H1 (cell line): ENCODE data around the gene CCDC180. TPM values are rescaled to one million over a fixed set of nuclear protein-coding genes. Genes with fewer than 3 reads are reported as not detected.

Experiments
- CTCF ChIA-PET: fragments of 300-600 bp; sonication (Branson Sonifier 250); formaldehyde crosslinking; loops from one replicate; lab custom pipeline; 2021; ENCODE audit not compliant: partially characterized antibody; lab: Charles Lee
- POLR2A ChIA-PET: fragments of 300-600 bp; sonication (Branson Sonifier 250); formaldehyde crosslinking; loops from one replicate; lab custom pipeline; 2021; ENCODE audit warnings: inconsistent platforms; ENCODE audit not compliant: partially characterized antibody; lab: Charles Lee
- DNase-seq, 2 experiments: peaks; one replicate each; pipeline versions ENCODE4 v3.0.0 to v3.0.0-alpha.2; 2010 to 2022; ENCODE audit warnings: low spot score in 2 of 2, low read depth in 1 of 2, mixed read lengths in 1 of 2
- FAIRE-seq: peaks from 2 replicates; lab custom pipeline; 2011; peaks lifted over from hg19 to GRCh38; lab: Jason Lieb, UNC
- H2AFZ ChIP-seq: 2 replicates; pipeline ENCODE4 v1.8.1; 2012; ENCODE audit warnings: low read length, inconsistent platforms
- H2AK5ac ChIP-seq: 2 replicates; pipeline ENCODE4 v1.6.1; 2013; ENCODE audit warnings: low read depth, low read length
- H2BK120ac ChIP-seq: replicated peaks from 2 replicates; pipeline ENCODE3; 2013; ENCODE audit warnings: low read depth, low read length, inconsistent platforms
- H2BK12ac ChIP-seq: 2 replicates; pipeline ENCODE4 v1.6.1; 2013; ENCODE audit warnings: low read depth, low read length
- H2BK15ac ChIP-seq: 2 replicates; pipeline ENCODE4 v1.6.1; 2013; ENCODE audit warnings: low read length
- H2BK20ac ChIP-seq: 2 replicates; pipeline ENCODE4 v1.6.1; 2013; ENCODE audit warnings: low read length
- H2BK5ac ChIP-seq: 2 replicates; pipeline ENCODE4 v1.6.1; 2013; ENCODE audit warnings: low read depth, low read length
- H3K14ac ChIP-seq: 2 replicates; pipeline ENCODE4 v1.6.1; 2013; ENCODE audit warnings: inconsistent platforms; ENCODE audit not compliant: insufficient read length
- H3K18ac ChIP-seq: 2 replicates; pipeline ENCODE4 v1.6.1; 2013; ENCODE audit warnings: low read length; ENCODE audit errors: extremely low read depth
- H3K23ac ChIP-seq: 2 replicates; pipeline ENCODE4 v1.6.1; 2013; ENCODE audit warnings: inconsistent platforms; ENCODE audit not compliant: insufficient read length
- H3K23me2 ChIP-seq: 2 replicates; pipeline ENCODE4 v1.6.1; 2013; ENCODE audit warnings: low read depth, low read length
- H3K27ac ChIP-seq: 2 replicates; pipeline ENCODE4 v1.6.1; 2011; ENCODE audit warnings: low read depth, low read length, inconsistent platforms
- H3K27me3 ChIP-seq, 4 experiments: replicated peaks in 1 of 4; 1 replicate in 1 of 4; 2 replicates in 3 of 4; pipeline versions ENCODE4 v1.6.1 to v1.8.1; 2011 to 2013; ENCODE audit warnings: low read length in 3 of 4, mild to moderate bottlenecking in 3 of 4, inconsistent platforms in 2 of 4, mixed read lengths in 2 of 4, moderate library complexity in 1 of 4; ENCODE audit not compliant: control insufficient read depth in 3 of 4, insufficient read depth in 3 of 4; ENCODE audit errors: extremely low read depth in 1 of 4
- H3K36me3 ChIP-seq, 4 experiments: 2 replicates each; pipeline versions ENCODE4 v1.6.1 to v1.8.1; 2011 to 2013; ENCODE audit warnings: mild to moderate bottlenecking in 4 of 4, low read length in 3 of 4, moderate library complexity in 2 of 4, control low read depth in 1 of 4, inconsistent platforms in 1 of 4; ENCODE audit not compliant: insufficient read depth in 4 of 4, control insufficient read depth in 2 of 4
- H3K4ac ChIP-seq: replicated peaks from 2 replicates; pipeline ENCODE3; 2013; ENCODE audit warnings: low read length, low read depth, mixed read lengths, inconsistent platforms; ENCODE audit not compliant: insufficient read length
- H3K4me1 ChIP-seq, 4 experiments: replicated peaks in 1 of 4; 1 replicate in 1 of 4; 2 replicates in 3 of 4; pipeline versions ENCODE4 v1.6.1 to v1.8.1; 2011 to 2013; ENCODE audit warnings: low read length in 3 of 4, inconsistent platforms in 2 of 4, mixed read lengths in 1 of 4; ENCODE audit not compliant: insufficient read depth in 4 of 4, control insufficient read depth in 3 of 4
- H3K4me2 ChIP-seq, 2 experiments: 2 replicates each; pipeline versions ENCODE4 v1.6.1 to v1.8.1; 2011 to 2013; ENCODE audit warnings: low read depth in 2 of 2, low read length in 2 of 2, control low read depth in 1 of 2, inconsistent platforms in 1 of 2, mild to moderate bottlenecking in 1 of 2; ENCODE audit not compliant: insufficient read depth in 1 of 2
- H3K4me3 ChIP-seq, 4 experiments: fragments of 200-600, 300-600 bp in 1 of 4; sonication (generic), shearing (Covaris generic), sonication (Bioruptor Twin) in 1 of 4; 2 replicates each; pipeline versions ENCODE4 v1.5.1 to v1.8.1; 2011 to 2016; ENCODE audit warnings: low read length in 4 of 4, low read depth in 3 of 4, control low read depth in 2 of 4, inconsistent platforms in 2 of 4, mild to moderate bottlenecking in 2 of 4, mixed read lengths in 1 of 4, moderate library complexity in 1 of 4; ENCODE audit not compliant: insufficient read depth in 2 of 4; ENCODE audit errors: extremely low read depth in 1 of 4
- H3K56ac ChIP-seq: replicated peaks from 2 replicates; pipeline ENCODE3; 2013; ENCODE audit warnings: low read depth, mild to moderate bottlenecking, mixed read lengths, low read length, inconsistent platforms; ENCODE audit not compliant: insufficient read length
- H3K79me1 ChIP-seq: 2 replicates; pipeline ENCODE4 v1.6.1; 2013; ENCODE audit warnings: low read depth, low read length, control low read depth
- H3K79me2 ChIP-seq, 2 experiments: 2 replicates each; pipeline versions ENCODE4 v1.6.1 to v1.8.1; 2012 to 2013; ENCODE audit warnings: low read length in 2 of 2, mild to moderate bottlenecking in 2 of 2, inconsistent platforms in 1 of 2; ENCODE audit not compliant: insufficient read depth in 2 of 2, control insufficient read depth in 1 of 2
- H3K9ac ChIP-seq, 4 experiments: replicated peaks in 1 of 4; 1 replicate in 1 of 4; 2 replicates in 3 of 4; pipeline versions ENCODE4 v1.6.1 to v1.8.1; 2011 to 2013; ENCODE audit warnings: low read depth in 3 of 4, low read length in 3 of 4, control low read depth in 2 of 4, mild to moderate bottlenecking in 2 of 4, moderate library complexity in 2 of 4, inconsistent platforms in 1 of 4; ENCODE audit errors: extremely low read depth in 1 of 4
- H3K9me3 ChIP-seq, 2 experiments: 2 replicates each; pipeline versions ENCODE4 v1.6.1 to v1.8.1; 2012 to 2013; ENCODE audit warnings: mild to moderate bottlenecking in 2 of 2, moderate library complexity in 2 of 2, control low read depth in 1 of 2, inconsistent platforms in 1 of 2, low read depth in 1 of 2, low read length in 1 of 2, mixed read lengths in 1 of 2; ENCODE audit not compliant: insufficient read depth in 2 of 2
- H4K20me1 ChIP-seq, 2 experiments: replicated peaks in 1 of 2; 2 replicates each; pipeline versions ENCODE3 to v1.8.1; 2011 to 2013; ENCODE audit warnings: inconsistent platforms in 2 of 2, low read length in 2 of 2, mild to moderate bottlenecking in 1 of 2; ENCODE audit not compliant: insufficient read depth in 2 of 2, control insufficient read depth in 1 of 2
- H4K5ac ChIP-seq: 2 replicates; pipeline ENCODE4 v1.6.1; 2013; ENCODE audit warnings: low read length, low read depth, mixed read lengths, inconsistent platforms; ENCODE audit not compliant: insufficient read length
- H4K8ac ChIP-seq: 2 replicates; pipeline ENCODE4 v1.8.0; 2013; ENCODE audit warnings: mild to moderate bottlenecking, moderate library complexity, low read length, inconsistent platforms; ENCODE audit not compliant: insufficient read depth; ENCODE audit errors: extremely low read depth
- H4K91ac ChIP-seq: replicated peaks from 2 replicates; pipeline ENCODE3; 2013; ENCODE audit warnings: low read length, mixed read lengths, inconsistent platforms; ENCODE audit not compliant: insufficient read length
- BRCA1 ChIP-seq: IDR thresholded peaks from 2 replicates; pipeline ENCODE4 v1.6.1; 2012; ENCODE audit warnings: low read depth, low read length, improper control_type of control experiment
- CBX5 ChIP-seq: fragments of 300-800, 300-1000 bp; sonication (generic); IDR thresholded peaks from 2 replicates; pipeline ENCODE4 v1.7.1; 2016; ENCODE audit warnings: antibody characterized with exemption, low read length, low read depth
- CTCF ChIP-seq, 3 experiments: IDR thresholded peaks; 1 replicate in 2 of 3; 2 replicates in 1 of 3; pipeline versions ENCODE4 v1.5.1 to v1.6.1; 2011; ENCODE audit warnings: low read length in 3 of 3, mild to moderate bottlenecking in 3 of 3, inconsistent platforms in 2 of 3, low read depth in 1 of 3, moderate library complexity in 1 of 3; ENCODE audit not compliant: insufficient read depth in 1 of 3; ENCODE audit errors: control extremely low read depth in 1 of 3
- EP300 ChIP-seq, 2 experiments: IDR thresholded peaks; 1 replicate in 1 of 2; 2 replicates in 1 of 2; pipeline ENCODE4 v1.6.1; 2011 to 2012; ENCODE audit warnings: low read depth in 2 of 2, low read length in 2 of 2, mild to moderate bottlenecking in 2 of 2, borderline replicate concordance in 1 of 2, inconsistent platforms in 1 of 2, moderate library complexity in 1 of 2
- HDAC2 ChIP-seq, 2 experiments: fragments of 300-600 bp in 1 of 2; sonication (generic) in 1 of 2; IDR thresholded peaks; 2 replicates each; pipeline ENCODE4 v1.6.1; 2011 to 2012; ENCODE audit warnings: low read depth in 2 of 2, low read length in 2 of 2, mild to moderate bottlenecking in 2 of 2, moderate library complexity in 2 of 2, borderline replicate concordance in 1 of 2, inconsistent platforms in 1 of 2
- RNF2 ChIP-seq: fragments of 200-900, 300-1000 bp; sonication (generic); IDR thresholded peaks from 2 replicates; pipeline ENCODE4 v1.7.1; 2016; ENCODE audit warnings: borderline replicate concordance, low read depth, mild to moderate bottlenecking, antibody characterized with exemption, low read length; ENCODE audit not compliant: poor library complexity, severe bottlenecking; ENCODE audit errors: missing control alignments
- SIRT6 ChIP-seq: IDR thresholded peaks from one replicate; pipeline ENCODE4 v1.7.1; 2012; ENCODE audit warnings: low read length, inconsistent platforms
- SP1 ChIP-seq: IDR thresholded peaks from 2 replicates; pipeline ENCODE4 v1.6.1; 2011; ENCODE audit warnings: low read depth, low read length
- SP2 ChIP-seq: IDR thresholded peaks from 2 replicates; pipeline ENCODE4 v1.6.1; 2012; ENCODE audit warnings: mild to moderate bottlenecking, low read length, inconsistent platforms
- TBP ChIP-seq: IDR thresholded peaks from 2 replicates; pipeline ENCODE4 v1.6.1; 2011; ENCODE audit warnings: low read depth, low read length, improper control_type of control experiment
- WGBS, 2 experiments: shearing (Covaris generic) in 1 of 2; methylation state at CpG; one replicate each; pipeline versions ENCODE4 v1.1.6 to v1.1.7; 2013 to 2015; ENCODE audit warnings: low lambda C conversion rate in 2 of 2, mixed read lengths in 2 of 2, inconsistent platforms in 1 of 2, low coverage in 1 of 2, missing lambda C conversion rate in 1 of 2; ENCODE audit not compliant: insufficient replicate concordance in 2 of 2, insufficient coverage in 1 of 2, insufficient read length in 1 of 2; ENCODE audit errors: extremely low coverage in 1 of 2, missing lambda C conversion rate in 1 of 2; 5-methylcytosine and 5-hydroxymethylcytosine counted together
- polyA plus RNA-seq, 7 experiments: library from polyadenylated mRNA; depleted of rRNA in 3 of 7; stranded (reverse) in 5 of 7; unstranded in 2 of 7; fragments of >200 nt in 5 of 7; fragments of 200-250 nt in 2 of 7; gene quantifications; 1 replicate in 5 of 7; 2 replicates in 1 of 7; 4 replicates in 1 of 7; pipeline versions ENCODE4 v1.2.1 to v1.2.3, GENCODE V29; 2011 to 2013; ENCODE audit warnings: missing spikeins in 2 of 7, mixed read lengths in 2 of 7
- total RNA-seq: library from RNA; stranded (reverse); fragmentation: NEBNext Ultra II Directional; extraction: Animal tissue kit (Norgen Biotek cat#: 25700); gene quantifications from 2 replicates; pipeline ENCODE4 v1.2.1, GENCODE V29; 2021

The CCDC180 gene
- total and polyA plus RNA-seq, 2 of the 8 experiments (the other 6 are each of a cell fraction or from before 2014, with no cell fraction given): 2.6 to 8.2 TPM

GRCh38 chr9:97313746-97314145 is 6.3 kb downstream of the CCDC180 start:
- ChIA-PET CTCF (interaction anchor here (2.0 kb wide), 1 partner anchor 84 kb away, joined by 6 read pairs; no protein-coding TSS in a partner anchor), POLR2A (no interaction called here)
- H3K56ac ChIP-seq: no peak overlapping the region
- WGBS, 2 experiments: 90% methylated on average over 5 of the region's 5 CpGs; no CpG with 5 or more reads in 1 of the 2 experiments
- no peak overlapping the region for H3K4ac ChIP-seq
- no peak overlapping the region for H4K8ac ChIP-seq
- H3K4me2 ChIP-seq: no peak overlapping the region
- no peak overlapping the region for H3K27ac ChIP-seq
- H3K27me3 ChIP-seq: no peaks in the 10 kb centered on the region
- no peak overlapping the region for H2BK12ac ChIP-seq
- no peak overlapping the region for H4K5ac ChIP-seq
- no peak overlapping the region for H3K4me3 ChIP-seq
- H4K20me1 ChIP-seq: peaks cover 0 to 2% of the 10 kb centered on the region in 2 experiments
- H2BK20ac ChIP-seq: no peak overlapping the region
- no peak for DNase-seq
- H3K23ac ChIP-seq: no peak overlapping the region
- H3K4me1 ChIP-seq: no peaks in the 10 kb centered on the region; a peak in 1 of 7 replicates
- no peak overlapping the region for H2BK5ac ChIP-seq
- no peaks in the 10 kb centered on the region for H3K9me3 ChIP-seq
- no peak for FAIRE-seq
- no peaks in the 10 kb centered on the region for H3K23me2 ChIP-seq
- no peak overlapping the region for H2AFZ ChIP-seq
- no peaks in the 10 kb centered on the region for H3K79me1 ChIP-seq
- no peak overlapping the region for H2BK15ac ChIP-seq
- no peak overlapping the region for H3K18ac ChIP-seq
- no peaks in the 10 kb centered on the region for H3K79me2 ChIP-seq
- no peak overlapping the region for H4K91ac ChIP-seq
- no peak overlapping the region for H3K9ac ChIP-seq
- no peak overlapping the region for H2BK120ac ChIP-seq
- H2AK5ac ChIP-seq: no peak overlapping the region
- H3K36me3 ChIP-seq: peaks cover 0 to 18% (median 4%) of the 10 kb centered on the region in 4 experiments; a peak in 7 of 8 replicates
- no peak overlapping the region for H3K14ac ChIP-seq
- TF ChIP-seq SP1: no peak
- no peak for TF ChIP-seq CBX5
- no peak for TF ChIP-seq RNF2
- no peak for TF ChIP-seq BRCA1
- no peak for TF ChIP-seq EP300 (IDR thresholded peaks at IDR 0.05; ENCODE audit: borderline replicate concordance in 1 of 2, low read depth in 2 of 2, low read length in 2 of 2)
- no peak for TF ChIP-seq CTCF (IDR thresholded peaks at IDR 0.05; ENCODE audit: control extremely low read depth in 1 of 3, insufficient read depth in 1 of 3, low read depth in 1 of 3, low read length in 3 of 3)
- no peak for TF ChIP-seq TBP
- no peak for TF ChIP-seq HDAC2 (IDR thresholded peaks at IDR 0.05; ENCODE audit: borderline replicate concordance in 1 of 2, low read depth in 2 of 2, low read length in 2 of 2)
- TF ChIP-seq SIRT6: no peak
- TF ChIP-seq SP2: no peak
